Psoas muscle (tissue), 8 donors: ENCODE data around the gene C1orf146. TPM values are rescaled to one million over a fixed set of nuclear protein-coding genes. Genes with fewer than 3 reads are reported as not detected.

ENCODE experiments used
- ATAC-seq, 4 donors: fragments of 200-7000 bp; cut with Tn5 transposase; one replicate each; pipeline ENCODE4 v1.9.1; 2020; ENCODE audit warnings: moderate library complexity in 3 of 4, mild to moderate bottlenecking in 2 of 4
- DNase-seq, 2 donors: peaks; one replicate each; pipeline ENCODE4 v3.0.0-alpha.2; 2020
- H3K27ac ChIP-seq: fragments of 200-600 bp; one replicate; pipeline ENCODE4 v1.8.0; 2022
- H3K27me3 ChIP-seq, 3 donors: fragments of 200-600 bp in 1 of 3; one replicate each; pipeline versions ENCODE4 v1.6.1 to v1.8.0; 2013 to 2022; ENCODE audit warnings: low read length in 2 of 3, mild to moderate bottlenecking in 2 of 3, moderate library complexity in 1 of 3; ENCODE audit not compliant: insufficient read depth in 3 of 3
- H3K36me3 ChIP-seq, 2 donors: fragments of 200-600 bp in 1 of 2; one replicate each; pipeline versions ENCODE4 v1.6.1 to v1.8.0; 2013 to 2022; ENCODE audit warnings: low read depth in 1 of 2, mild to moderate bottlenecking in 1 of 2, moderate library complexity in 1 of 2; ENCODE audit not compliant: insufficient read depth in 1 of 2
- H3K4me1 ChIP-seq: fragments of 200-600 bp; one replicate; pipeline ENCODE4 v1.8.0; 2022
- H3K4me3 ChIP-seq: fragments of 200-600 bp; one replicate; pipeline ENCODE4 v1.8.0; 2022; ENCODE audit warnings: mild to moderate bottlenecking
- H3K9me3 ChIP-seq: fragments of 200-600 bp; one replicate; pipeline ENCODE4 v1.8.0; 2022
- WGBS, 3 donors: extraction: QIAGEN DNeasy Blood & Tissue Kit; methylation state at CpG; one replicate each; pipeline versions ENCODE4 v1.1.6 to v1.1.7; 2013; 5-methylcytosine and 5-hydroxymethylcytosine counted together
- intact Hi-C, 2 donors: fragments of 100-400 bp; cut with DNase I; formaldehyde crosslinking; loops; one replicate each; pipeline versions ENCODE4 v1.11.0 to v1.14.2; 2022
- polyA plus RNA-seq, 3 donors: library from polyadenylated mRNA; stranded (reverse); fragments of 200-250 nt; gene quantifications; one replicate each; pipeline ENCODE4 v1.2.3, GENCODE V29; 2013
- total RNA-seq, 4 donors: library from RNA; stranded (reverse); fragmentation: NEBNext Ultra II Directional in 2 of 4; extraction: Animal tissue kit (Norgen Biotek cat#: 25700) in 2 of 4; gene quantifications; one replicate each; pipeline versions ENCODE4 v1.2.1 to v1.2.4, GENCODE V29; 2021 to 2023
- TF ChIP-seq, protein P1 (sequence below): fragments of 200-600 bp; IDR thresholded peaks from one replicate; pipeline ENCODE4 v1.8.0; 2022; ENCODE audit warnings: antibody characterized with exemption
- donor health status: healthy with polysubstance abuse.
- donor health status: DM: no; HTN: no; CAD: no; lungs with moderate emphysema.
- donor health status: Bipolar disorder and iron deficiency.
- donor health status: healthy.
- donor health status: DM: yes; HTN: yes; CAD: no.
- donor health status: DM: no; HTN: no; CAD: no.
- donor health status: DM: no; HTN: no; CAD: no.
- donor health status: DM: yes; HTN: yes; CAD: no.

The C1orf146 gene
- total and polyA plus RNA-seq, 7 donors = not detected

GRCh38 chr1:92201973-92202372, 15.7 kb upstream of the C1orf146 start:
- TF ChIP-seq, protein P1, sequence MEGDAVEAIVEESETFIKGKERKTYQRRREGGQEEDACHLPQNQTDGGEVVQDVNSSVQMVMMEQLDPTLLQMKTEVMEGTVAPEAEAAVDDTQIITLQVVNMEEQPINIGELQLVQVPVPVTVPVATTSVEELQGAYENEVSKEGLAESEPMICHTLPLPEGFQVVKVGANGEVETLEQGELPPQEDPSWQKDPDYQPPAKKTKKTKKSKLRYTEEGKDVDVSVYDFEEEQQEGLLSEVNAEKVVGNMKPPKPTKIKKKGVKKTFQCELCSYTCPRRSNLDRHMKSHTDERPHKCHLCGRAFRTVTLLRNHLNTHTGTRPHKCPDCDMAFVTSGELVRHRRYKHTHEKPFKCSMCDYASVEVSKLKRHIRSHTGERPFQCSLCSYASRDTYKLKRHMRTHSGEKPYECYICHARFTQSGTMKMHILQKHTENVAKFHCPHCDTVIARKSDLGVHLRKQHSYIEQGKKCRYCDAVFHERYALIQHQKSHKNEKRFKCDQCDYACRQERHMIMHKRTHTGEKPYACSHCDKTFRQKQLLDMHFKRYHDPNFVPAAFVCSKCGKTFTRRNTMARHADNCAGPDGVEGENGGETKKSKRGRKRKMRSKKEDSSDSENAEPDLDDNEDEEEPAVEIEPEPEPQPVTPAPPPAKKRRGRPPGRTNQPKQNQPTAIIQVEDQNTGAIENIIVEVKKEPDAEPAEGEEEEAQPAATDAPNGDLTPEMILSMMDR = no peak
- 77 to 80% (median 78%) methylated on average over 5 of the region's 5 CpGs for WGBS, 3 donors
- Histone ChIP-seq H3K4me1 (no peaks in the 10 kb centered on the region), H3K27me3 (no peaks in the 10 kb centered on the region), H3K9me3 (peaks cover 12% of the 10 kb centered on the region), H3K4me3 (no peak overlapping the region), H3K27ac (no peak overlapping the region), H3K36me3 (no peaks in the 10 kb centered on the region)
- no peak for ATAC-seq
- DNase-seq = no peak
- intact Hi-C loops = no loop called here

DNA sequence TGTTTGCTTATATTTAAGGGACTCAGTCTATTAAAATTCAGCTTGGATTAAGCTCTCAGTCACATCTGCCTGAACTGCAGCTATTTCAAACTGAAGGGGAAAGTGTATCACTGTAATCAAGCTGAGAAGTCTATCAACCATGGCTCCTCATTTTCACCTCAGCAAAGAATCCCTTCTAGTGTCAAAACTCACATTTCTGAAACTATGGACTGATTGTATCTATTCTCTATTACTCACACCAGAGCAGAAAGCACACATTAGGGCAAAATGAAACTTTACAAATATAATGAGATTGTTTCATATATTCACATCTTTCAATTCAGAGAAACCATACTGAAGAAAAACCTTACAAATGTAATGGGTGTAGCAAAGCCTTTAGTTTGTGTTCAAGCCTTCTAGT, 14.6 kb upstream of the C1orf146 start:
- Histone ChIP-seq H3K4me1 (no peaks in the 10 kb centered on the region), H3K4me3 (no peak overlapping the region), H3K36me3 (no peaks in the 10 kb centered on the region), H3K27ac (no peak overlapping the region), H3K27me3 (no peaks in the 10 kb centered on the region), H3K9me3 (peaks cover 22% of the 10 kb centered on the region)
- DNase-seq (no peak), ATAC-seq (no peak)
- TF ChIP-seq, protein P1 = no peak
- intact Hi-C loops = no loop called here

DNA sequence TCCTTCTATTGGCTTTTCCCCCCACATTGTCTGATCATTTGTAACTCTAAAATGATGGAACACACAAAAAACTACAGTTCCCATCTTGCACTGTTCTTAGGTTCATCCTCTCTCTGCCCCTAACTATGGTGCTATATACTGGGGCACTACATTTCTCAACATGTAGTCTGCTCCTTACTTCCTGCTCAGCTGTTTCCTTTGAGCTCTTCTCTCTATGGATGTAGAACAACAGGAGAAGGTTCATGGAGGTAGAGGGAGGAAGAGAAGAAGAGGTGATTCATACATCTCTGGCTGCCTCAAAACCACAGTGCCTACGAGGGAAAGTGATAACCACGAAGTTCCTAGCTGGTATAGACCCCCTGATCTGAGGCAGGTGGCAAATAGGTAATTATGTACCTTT, 7.0 kb upstream of the C1orf146 start:
- intact Hi-C loops = no loop called here
- H3K4me3 ChIP-seq = no peak overlapping the region
- ATAC-seq = no peak
- no peak for DNase-seq
- H3K27ac ChIP-seq = no peak overlapping the region
- H3K9me3 ChIP-seq = peaks cover 22% of the 10 kb centered on the region
- WGBS, 3 donors = 55 to 59% (median 59%) methylated on average over 2 of the region's 2 CpGs
- no peaks in the 10 kb centered on the region for H3K4me1 ChIP-seq
- no peaks in the 10 kb centered on the region for H3K36me3 ChIP-seq
- no peaks in the 10 kb centered on the region for H3K27me3 ChIP-seq
- TF ChIP-seq, protein P1 = no peak

- H3K27me3 ChIP-seq = no peaks in the 10 kb centered on the region
- WGBS, 3 donors = 85 to 91% (median 91%) methylated on average over 2 of the region's 2 CpGs
- no peaks in the 10 kb centered on the region for H3K36me3 ChIP-seq
- ATAC-seq = no peak
- intact Hi-C loops = no loop called here
- no peaks in the 10 kb centered on the region for H3K4me1 ChIP-seq
- no peak overlapping the region for H3K4me3 ChIP-seq
- TF ChIP-seq, protein P1 = no peak
- no peak overlapping the region for H3K27ac ChIP-seq
- peaks cover 18% of the 10 kb centered on the region for H3K9me3 ChIP-seq
- no peak for DNase-seq
Observed at GRCh38 chr1:92211166-92211565, 6.5 kb upstream of the C1orf146 start.

DNA sequence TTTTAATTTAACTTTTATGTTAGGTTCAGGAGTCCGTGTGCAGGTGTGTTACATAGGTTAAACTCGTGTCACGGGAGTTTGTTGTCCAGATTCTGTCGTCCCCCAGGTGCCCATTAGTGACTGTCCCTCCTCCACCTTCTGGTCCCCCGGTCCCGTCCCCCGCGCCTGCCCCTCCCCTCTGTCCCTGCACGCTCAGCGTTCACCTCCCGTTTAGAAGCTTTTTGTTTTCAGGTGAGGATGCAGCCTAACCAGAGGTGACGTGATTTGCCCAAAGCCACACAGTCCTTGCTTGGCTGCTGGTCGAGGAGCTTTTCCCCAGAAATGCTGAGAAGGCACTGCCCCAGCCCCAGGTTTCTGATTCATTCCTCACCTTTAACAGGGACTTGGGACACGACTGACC, 844 bp downstream of the C1orf146 start:
- Histone ChIP-seq H3K4me1 (no peaks in the 10 kb centered on the region), H3K9me3 (no peaks in the 10 kb centered on the region), H3K36me3 (no peaks in the 10 kb centered on the region), H3K27ac (no peak overlapping the region), H3K27me3 (no peaks in the 10 kb centered on the region), H3K4me3 (no peak overlapping the region)
- ATAC-seq (no peak), DNase-seq (no peak)
- intact Hi-C loops = no loop called here
- TF ChIP-seq, protein P1 = no peak
- 74 to 80% (median 74%) methylated on average over 14 of the region's 14 CpGs for WGBS, 3 donors
